Astrocyte of the hippocampus (primary cell): ENCODE data around the gene SF3B4.
"Not testable (repeated sequence)": the region's sequence is repeated elsewhere in the genome, so short reads cannot be mapped to it uniquely, and the experiment has no call there.

Experiments
- DNase-seq: peaks from one replicate; pipeline ENCODE4 v3.0.0; 2011; ENCODE audit warnings: low read depth, low spot score

Gene SF3B4

DNA sequence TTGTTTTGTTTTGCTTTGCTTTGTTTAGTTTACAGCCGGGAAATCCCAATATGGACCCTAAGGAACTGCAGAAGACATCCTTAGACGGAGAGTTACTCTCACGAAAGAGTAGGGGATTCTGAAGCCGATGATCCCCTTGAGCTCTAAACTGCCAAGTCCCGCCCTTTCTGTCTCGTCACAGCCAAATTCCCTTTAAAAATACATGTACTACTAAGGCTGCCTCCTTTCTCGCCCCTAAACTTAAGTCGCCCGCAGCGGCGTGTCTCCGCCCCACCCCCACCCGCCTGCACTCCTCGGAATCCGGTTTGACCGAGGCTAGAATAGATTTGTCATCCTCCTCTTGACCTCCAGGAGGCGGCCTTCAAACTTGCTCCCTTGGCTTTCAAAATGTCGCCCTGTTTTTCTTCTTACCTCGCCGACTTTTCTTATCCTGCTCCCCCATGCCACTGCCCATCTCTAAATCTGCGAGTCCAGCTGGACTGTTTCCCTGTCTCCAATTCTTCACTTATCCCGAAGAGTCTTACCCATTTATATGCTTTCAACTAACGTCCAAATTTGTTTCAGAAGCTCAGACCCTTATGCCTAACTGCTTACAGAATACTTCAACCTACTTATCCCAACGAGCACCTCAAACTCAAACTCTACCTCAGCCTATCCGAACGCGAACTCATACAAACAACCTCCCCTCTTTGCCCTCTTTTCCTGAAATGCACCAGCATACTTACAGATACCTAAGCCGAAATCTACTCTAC, 39.2 kb downstream of the SF3B4 start:
- peak; percentile 92 for DNase-seq

DNA sequence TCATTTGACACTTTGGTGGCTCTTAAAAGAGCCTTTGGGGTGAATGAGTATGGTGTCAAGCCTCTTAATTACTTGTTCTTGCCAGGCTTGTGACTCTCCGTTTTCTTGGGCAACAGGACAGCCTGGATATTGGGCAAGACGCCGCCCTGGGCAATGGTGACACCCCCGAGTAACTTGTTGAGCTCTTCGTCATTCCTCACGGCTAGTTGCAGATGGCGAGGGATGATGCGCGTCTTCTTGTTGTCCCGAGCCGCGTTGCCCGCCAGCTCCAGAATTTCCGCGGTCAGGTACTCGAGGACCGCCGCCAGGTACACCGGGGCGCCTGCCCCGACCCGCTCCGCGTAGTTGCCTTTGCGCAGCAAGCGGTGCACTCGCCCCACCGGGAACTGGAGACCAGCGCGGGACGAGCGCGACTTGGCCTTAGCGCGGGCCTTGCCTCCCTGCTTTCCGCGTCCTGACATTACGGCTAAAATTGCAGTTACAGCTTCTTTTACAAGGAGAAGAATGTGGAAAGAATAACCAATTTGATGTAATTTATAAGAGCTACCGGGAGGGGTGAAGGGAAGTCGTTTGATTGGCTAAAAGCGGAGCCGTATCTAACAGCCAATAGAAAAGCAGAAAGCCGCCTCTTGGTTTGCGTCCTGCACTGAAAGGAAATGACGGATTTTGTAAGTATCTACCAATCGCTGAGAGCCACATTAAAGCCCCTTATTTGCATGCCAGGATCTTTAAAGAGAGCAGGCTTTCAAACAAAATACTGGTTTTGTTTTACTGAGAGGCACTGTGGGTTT, 40.0 kb downstream of the SF3B4 start:
- peak; percentile 97 for DNase-seq

DNA sequence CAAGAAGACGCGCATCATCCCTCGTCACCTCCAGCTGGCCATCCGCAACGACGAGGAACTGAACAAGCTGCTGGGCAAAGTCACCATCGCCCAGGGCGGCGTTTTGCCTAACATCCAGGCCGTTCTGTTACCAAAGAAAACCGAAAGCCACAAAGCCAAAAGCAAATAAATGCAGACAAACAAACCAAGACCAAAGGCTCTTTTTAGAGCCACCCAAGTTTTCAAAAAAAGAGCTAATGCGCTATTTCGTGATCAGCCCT, 40.5 kb downstream of the SF3B4 start:
- not testable (repeated sequence) for DNase-seq

DNA sequence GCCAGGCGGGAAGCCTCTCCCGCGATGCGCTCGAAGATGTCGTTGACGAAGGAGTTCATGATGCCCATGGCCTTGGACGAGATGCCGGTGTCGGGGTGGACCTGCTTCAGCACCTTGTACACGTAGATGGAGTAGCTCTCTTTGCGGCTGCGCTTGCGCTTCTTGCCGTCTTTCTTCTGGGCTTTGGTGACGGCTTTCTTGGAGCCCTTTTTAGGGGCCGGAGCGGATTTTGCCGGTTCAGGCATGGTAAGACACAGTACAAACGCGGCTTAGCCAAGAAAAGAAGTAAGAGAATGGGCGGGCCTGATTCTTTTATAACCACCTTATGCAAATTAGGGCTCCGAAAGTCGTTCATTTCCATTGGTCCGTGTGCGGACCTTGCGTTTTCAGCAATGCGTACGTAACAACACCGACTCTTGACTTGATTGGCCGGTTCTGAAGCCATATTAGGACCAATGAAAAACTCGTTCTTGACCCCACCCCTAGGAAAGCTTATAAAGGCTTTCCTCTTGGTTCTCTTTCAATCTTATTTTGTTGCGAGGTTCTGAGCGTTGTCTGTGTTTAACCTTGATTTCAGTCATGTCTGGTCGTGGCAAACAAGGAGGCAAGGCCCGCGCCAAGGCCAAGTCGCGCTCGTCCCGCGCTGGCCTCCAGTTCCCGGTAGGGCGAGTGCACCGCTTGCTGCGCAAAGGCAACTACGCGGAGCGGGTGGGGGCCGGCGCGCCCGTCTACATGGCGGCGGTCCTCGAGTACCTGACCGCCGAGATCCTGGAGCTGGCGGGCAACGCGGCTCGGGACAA, 41.0 kb downstream of the SF3B4 start:
- DNase-seq, result peak; percentile 99

DNA sequence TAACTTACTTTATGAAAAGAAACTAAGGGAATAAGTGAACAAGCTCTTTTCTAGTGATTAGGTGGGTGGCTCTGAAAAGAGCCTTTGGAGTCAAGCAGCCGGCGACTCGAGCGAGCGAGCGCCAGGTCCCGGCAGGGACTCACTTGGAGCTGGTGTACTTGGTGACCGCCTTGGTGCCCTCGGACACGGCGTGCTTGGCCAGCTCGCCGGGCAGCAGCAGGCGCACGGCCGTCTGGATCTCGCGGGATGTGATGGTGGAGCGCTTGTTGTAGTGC, 41.5 kb downstream of the SF3B4 start:
- not testable (repeated sequence) for DNase-seq

DNA sequence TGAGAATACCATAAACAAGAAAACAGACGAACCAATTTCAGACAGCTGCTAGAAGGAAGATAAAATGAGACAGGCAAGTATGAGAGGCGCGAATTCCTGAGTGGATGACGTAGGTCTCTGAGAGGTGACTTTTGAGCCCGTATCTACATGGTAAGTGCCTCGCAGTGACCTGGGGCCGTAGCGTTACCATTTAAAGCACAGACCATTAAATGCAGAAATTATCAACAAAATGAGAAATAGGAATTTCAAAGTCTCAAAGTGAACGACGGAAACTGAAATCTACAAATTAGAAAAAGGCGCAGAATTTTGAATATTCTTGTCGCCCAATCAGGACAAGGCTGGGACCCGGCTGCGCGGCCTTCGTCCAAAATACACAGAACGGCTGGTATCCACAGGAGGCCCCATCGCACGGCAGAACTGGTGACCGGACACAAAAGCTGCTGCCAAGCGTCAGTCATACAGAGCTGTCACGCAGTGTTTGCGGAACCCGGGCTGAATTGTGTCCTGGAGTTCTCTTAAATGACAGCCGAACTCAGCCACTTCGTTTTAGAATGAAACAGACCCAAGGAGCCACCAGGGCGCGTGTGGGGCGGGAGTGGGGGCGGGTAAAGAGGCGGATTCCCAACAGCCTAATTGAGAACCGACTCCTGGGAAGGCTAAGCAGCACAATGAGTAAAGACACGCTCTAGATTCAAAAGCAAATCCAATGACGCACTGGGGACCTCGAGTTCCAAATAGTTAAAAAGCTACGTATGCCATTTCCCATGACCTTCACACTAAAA, 42.1 kb downstream of the SF3B4 start:
- peak; percentile 93 for DNase-seq

DNA sequence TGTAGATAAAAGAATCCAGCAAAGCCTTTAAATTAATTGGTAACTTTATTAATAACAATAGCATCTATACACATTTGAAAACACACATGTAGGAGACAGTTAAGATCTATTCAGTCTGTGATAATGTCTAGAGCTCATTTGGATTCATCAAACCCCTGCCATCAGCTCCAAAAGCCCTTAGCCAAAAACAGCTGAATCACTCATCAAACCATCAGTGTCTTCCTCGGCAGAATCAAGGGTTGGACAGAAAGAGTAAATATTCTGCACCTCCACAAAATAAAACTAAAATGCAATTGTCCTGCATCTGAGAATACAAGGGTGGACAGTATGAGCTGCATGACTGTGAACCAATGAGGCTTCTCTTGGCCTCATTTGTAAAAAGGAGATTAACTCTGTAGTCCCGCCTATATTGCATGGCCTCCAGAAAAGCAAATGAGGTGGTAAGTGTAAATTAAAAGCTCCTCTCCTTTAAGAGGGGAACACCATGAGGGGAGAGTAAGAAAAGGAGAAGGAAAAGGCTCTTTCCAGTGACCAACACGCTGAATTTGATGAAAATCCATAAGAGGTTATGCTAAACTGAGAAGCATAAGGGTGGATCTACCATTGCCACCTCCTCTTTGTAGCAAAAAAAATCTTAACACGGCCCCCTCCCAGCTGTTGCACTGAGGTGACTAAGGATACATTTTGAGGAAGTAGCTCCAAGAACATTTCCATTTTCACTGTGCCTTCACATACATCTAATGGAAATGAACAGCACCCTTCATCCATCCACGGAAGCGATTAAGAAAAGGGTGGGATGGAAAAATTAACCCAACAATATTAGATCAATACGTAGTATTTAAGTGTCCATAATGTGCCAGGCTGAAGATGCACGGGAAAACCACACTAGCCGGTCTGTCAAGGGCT, 42.9 kb downstream of the SF3B4 start:
- peak; percentile 55 for DNase-seq

DNA sequence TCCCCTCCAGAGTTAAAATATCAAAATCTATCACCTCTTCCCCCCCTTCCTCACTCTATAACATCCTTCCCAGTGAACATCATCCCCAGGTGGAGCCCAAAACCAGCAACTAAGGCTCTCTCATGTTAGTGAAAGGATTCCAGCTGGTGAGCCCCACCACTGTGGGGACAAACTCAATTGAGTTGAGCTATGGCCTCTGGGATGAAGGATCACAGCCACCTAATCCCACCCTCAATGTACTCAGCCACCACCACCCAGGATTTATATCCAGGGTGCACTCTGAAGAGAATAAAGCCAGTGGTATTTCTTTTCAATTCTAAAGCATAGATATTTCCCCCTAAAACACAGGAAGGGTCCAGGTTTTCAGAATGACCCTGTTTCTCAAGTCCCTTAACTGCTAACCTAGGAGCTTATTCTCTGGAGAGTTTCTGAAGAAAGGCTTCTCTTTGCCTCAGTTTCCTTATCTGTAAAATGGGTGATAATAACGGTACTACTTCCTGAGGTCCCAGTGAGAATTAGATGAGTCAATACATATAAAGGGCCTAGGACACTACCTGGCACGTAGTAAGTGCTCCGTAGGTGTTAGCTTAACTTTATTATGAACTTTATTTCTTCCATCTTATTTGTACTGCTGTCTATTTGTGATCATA, 43.9 kb downstream of the SF3B4 start:
- no peak for DNase-seq

DNA sequence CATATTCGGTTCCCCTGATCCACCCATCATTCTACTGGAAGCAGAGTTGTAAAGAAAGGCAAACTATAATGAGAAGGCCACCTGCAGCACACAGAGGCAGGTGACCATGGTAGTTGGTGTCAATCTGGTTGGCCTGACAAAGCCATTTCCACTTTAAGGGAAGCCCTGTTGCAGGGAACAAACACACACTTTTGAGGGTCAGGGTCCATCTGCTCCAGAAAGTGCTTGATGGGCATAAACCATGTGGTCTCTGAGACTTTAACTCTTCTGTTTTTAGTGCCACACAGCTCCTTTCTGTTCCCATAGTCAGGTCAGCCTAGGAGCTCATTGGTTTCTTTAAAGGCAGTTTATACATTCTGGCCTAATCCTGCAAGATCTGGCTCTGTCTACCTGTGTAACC, 45.7 kb downstream of the SF3B4 start:
- no peak for DNase-seq

DNA sequence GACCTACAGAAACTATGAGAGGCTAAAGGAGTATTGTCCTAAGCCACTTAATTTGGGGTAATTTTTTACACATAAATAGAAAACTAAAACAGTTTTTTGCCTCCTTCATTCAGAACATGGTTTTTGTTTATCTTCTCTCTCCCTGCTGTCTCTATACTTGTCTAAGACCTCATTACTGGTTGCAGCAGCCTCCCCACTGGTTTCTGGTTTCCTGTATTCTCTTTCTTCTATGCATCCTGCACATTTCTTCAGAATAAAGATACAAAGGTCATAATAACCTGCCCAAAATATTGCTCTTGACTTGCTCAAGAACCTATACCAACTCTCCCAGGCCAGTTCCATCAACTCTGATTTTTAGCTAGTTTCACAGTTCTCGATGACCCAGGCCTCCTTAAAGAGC, 48.0 kb downstream of the SF3B4 start:
- DNase-seq, result no peak

DNA sequence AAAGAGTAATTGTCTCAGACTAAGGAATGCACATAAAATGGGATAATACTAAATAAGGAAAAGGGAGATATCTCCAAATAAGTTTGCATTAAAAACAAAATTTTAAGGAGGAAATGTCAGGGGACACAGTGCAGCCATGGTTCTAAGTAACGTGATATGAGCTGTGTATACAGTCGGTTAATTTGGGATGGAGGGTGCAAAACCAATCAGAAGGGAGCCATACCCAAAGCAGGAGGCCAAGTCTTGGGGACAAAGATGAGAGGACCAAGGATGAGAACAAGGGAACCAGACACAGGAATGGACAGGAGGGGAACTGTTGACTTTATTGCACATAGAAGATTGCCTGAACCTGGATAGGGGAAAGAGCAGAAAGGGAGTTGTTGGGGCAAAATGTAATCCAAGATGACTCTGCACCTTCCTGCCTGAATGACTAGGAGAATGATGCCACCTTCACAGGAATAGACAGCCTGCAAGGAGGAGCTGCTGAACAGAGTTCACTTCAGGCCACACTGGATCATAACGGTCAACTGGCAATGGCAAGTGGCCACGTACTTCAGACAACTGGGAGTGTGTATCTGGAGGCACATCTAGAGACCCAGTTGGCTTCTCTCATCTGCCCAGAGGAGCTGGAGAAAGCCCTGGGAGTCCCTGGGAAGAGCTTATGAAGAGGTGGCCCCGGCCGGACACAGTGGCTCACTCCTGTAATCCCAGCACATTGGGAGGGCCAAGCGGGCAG, 50.2 kb downstream of the SF3B4 start:
- no peak for DNase-seq
